ENCODE measurements around the gene RBM38. TPM values are rescaled to one million over a fixed set of nuclear protein-coding genes. Genes with fewer than 3 reads are reported as not detected.
A peak's percentile ranks its signal among the peaks of the same experiment; 100 is the strongest.

Gene RBM38
- polyA plus RNA-seq, 2 of the 4 experiments (the other 2 are of a cell fraction), result 6.6 to 14.2 TPM

DNA sequence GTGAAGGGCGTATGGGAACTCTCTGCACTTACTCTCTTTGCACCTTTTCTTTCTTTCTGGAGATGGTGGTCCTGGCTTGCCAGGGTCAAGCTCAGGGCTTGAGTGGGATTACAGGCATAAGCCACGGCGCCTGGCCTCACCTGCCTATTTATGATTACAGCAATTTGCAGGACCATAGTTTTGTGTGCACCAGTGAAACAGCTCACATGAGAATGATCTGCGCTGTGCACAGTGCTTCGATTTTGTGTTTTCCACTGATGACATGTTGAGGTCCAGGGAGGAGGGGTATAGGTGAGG, 40.3 kb downstream of the RBM38 start:
- no peak for FAIRE-seq

GRCh38 chr20:57432480-57432861, 41.3 kb downstream of the RBM38 start:
- FAIRE-seq (no peak), ATAC-seq (no peak), DNase-seq (ENCODE audit: low read depth in 1 of 2, low spot score in 1 of 2) (no peak)
- Histone ChIP-seq H3K9me3 (peaks cover 5% of the 10 kb centered on the region; the same call in 1 of the 3 replicates), H3K27ac (no peak overlapping the region), H3K4me1 (no peaks in the 10 kb centered on the region), H3K4me2 (no peak overlapping the region), H3K4me3 (no peak overlapping the region)
- 90% methylated on average over 7 of the region's 7 CpGs for WGBS (ENCODE audit: missing lambda C conversion rate)
- TF ChIP-seq POLR2A (IDR thresholded peaks at IDR 0.05; ENCODE audit: low read length) (no peak), ZSCAN20 (CRISPR knock-in tag; IDR thresholded peaks at IDR 0.05) (no peak), EHF (CRISPR knock-in tag; IDR thresholded peaks at IDR 0.05) (no peak), EP300 (IDR thresholded peaks at IDR 0.05) (no peak), CHD2 (IDR thresholded peaks at IDR 0.05; ENCODE audit: low read length, partially characterized antibody) (no peak), JUNB (IDR thresholded peaks at IDR 0.05) (no peak), HDAC2 (IDR thresholded peaks at IDR 0.05) (no peak), SMC3 (IDR thresholded peaks at IDR 0.05) (no peak), ELK1 (IDR thresholded peaks at IDR 0.05; ENCODE audit: low read depth, low read length) (no peak)
- POLR2A ChIA-PET, result no interaction called here
- CTCF ChIA-PET, result interaction anchor here (1.3 to 1.7 kb wide), 2 partner anchors 64 to 65 kb away, joined by 4 read pairs; no protein-coding TSS in a partner anchor

More for the DNA sequence above, 40.3 kb downstream of the RBM38 start:
- Histone ChIP-seq H3K9me3 (no peaks in the 10 kb centered on the region), H3K27ac (no peak overlapping the region), H3K4me2 (no peak overlapping the region), H3K4me3 (no peak overlapping the region), H3K4me1 (no peaks in the 10 kb centered on the region)
- ChIA-PET POLR2A (no interaction called here), CTCF (interaction anchor here (0.6 to 1.1 kb wide), 3 partner anchors 14 to 85 kb away, joined by 3 to 4 read pairs (median 4); no protein-coding TSS in a partner anchor)
- TF ChIP-seq, protein P1, sequence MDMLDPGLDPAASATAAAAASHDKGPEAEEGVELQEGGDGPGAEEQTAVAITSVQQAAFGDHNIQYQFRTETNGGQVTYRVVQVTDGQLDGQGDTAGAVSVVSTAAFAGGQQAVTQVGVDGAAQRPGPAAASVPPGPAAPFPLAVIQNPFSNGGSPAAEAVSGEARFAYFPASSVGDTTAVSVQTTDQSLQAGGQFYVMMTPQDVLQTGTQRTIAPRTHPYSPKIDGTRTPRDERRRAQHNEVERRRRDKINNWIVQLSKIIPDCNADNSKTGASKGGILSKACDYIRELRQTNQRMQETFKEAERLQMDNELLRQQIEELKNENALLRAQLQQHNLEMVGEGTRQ (IDR thresholded peaks at IDR 0.05), result no peak
- no peak for TF ChIP-seq FOSL2 (IDR thresholded peaks at IDR 0.05)
- TF ChIP-seq FOSL2 (CRISPR knock-in tag; IDR thresholded peaks at IDR 0.05), result no peak
- TF ChIP-seq ZNF302 (CRISPR knock-in tag; IDR thresholded peaks at IDR 0.05), result no peak
- TF ChIP-seq RARB (CRISPR knock-in tag; IDR thresholded peaks at IDR 0.05), result no peak
- 81% methylated on average over 5 of the region's 5 CpGs for WGBS (ENCODE audit: missing lambda C conversion rate)
- DNase-seq (ENCODE audit: low read depth in 1 of 2, low spot score in 1 of 2), result no peak
- no peak for ATAC-seq

- Histone ChIP-seq H3K4me1 (no peaks in the 10 kb centered on the region), H3K4me2 (no peak overlapping the region), H3K4me3 (no peak overlapping the region), H3K27ac (no peak overlapping the region), H3K9me3 (peaks cover 5% of the 10 kb centered on the region; the same call in 1 of the 3 replicates)
- TF ChIP-seq, protein P1 (IDR thresholded peaks at IDR 0.05), result no peak
- no peak for TF ChIP-seq EHMT2 (IDR thresholded peaks at IDR 0.05; ENCODE audit: low read depth)
- POLR2A ChIA-PET, result no interaction called here
- 66% methylated on average over 13 of the region's 13 CpGs for WGBS (ENCODE audit: missing lambda C conversion rate)
- CTCF ChIA-PET, result interaction anchor here (1.2 to 1.7 kb wide), 3 partner anchors 27 to 65 kb away, joined by 3 to 4 read pairs (median 4); no protein-coding TSS in a partner anchor
- no peak for FAIRE-seq
- DNase-seq (ENCODE audit: low read depth in 1 of 2, low spot score in 1 of 2), result peak in 1 of 2 experiments; percentile 31
- ATAC-seq, result no peak
Observed at GRCh38 chr20:57432862-57433491, 41.8 kb downstream of the RBM38 start.

- no peak for FAIRE-seq
- POLR2A ChIA-PET, result no interaction called here
- TF ChIP-seq NFE2L2 (conservative IDR thresholded peaks at IDR 0.05; ENCODE audit: low read length), result no peak
- no peak for TF ChIP-seq CBX2 (IDR thresholded peaks at IDR 0.05; ENCODE audit: borderline replicate concordance, low read depth)
- TF ChIP-seq JUNB (IDR thresholded peaks at IDR 0.05), result no peak
- TF ChIP-seq, protein P1 (IDR thresholded peaks at IDR 0.05), result no peak
- no peak for DNase-seq (ENCODE audit: low read depth in 1 of 2, low spot score in 1 of 2)
- Histone ChIP-seq H3K9me3 (peaks cover 5% of the 10 kb centered on the region; the same call in 1 of the 3 replicates), H3K4me1 (no peaks in the 10 kb centered on the region), H3K4me3 (no peak overlapping the region), H3K27ac (no peak overlapping the region), H3K4me2 (no peak overlapping the region)
- CTCF ChIA-PET, result interaction anchor here (1.2 to 1.7 kb wide), 2 partner anchors 28 to 64 kb away, joined by 3 to 4 read pairs; no protein-coding TSS in a partner anchor
- ATAC-seq, result no peak
- WGBS (ENCODE audit: missing lambda C conversion rate), result 74% methylated on average over 14 of the region's 14 CpGs
Observed at GRCh38 chr20:57433657-57434389, 42.6 kb downstream of the RBM38 start.
